Measurements from ENCODE around the gene PCDHGB5.
"Not testable (repeated sequence)": the region's sequence is repeated elsewhere in the genome, so short reads cannot be mapped to it uniquely, and the experiment has no call there.

Gene PCDHGB5

GRCh38 chr5:141397756-141398551, at the start of gene PCDHGB5:
Gene PCDHGB5 (plus strand): TSS chr5:141397947. CDS start chr5:141398128, 181 bp downstream.
- peak; percentile 35 for DNase-seq (ENCODE audit: low spot score)

DNA sequence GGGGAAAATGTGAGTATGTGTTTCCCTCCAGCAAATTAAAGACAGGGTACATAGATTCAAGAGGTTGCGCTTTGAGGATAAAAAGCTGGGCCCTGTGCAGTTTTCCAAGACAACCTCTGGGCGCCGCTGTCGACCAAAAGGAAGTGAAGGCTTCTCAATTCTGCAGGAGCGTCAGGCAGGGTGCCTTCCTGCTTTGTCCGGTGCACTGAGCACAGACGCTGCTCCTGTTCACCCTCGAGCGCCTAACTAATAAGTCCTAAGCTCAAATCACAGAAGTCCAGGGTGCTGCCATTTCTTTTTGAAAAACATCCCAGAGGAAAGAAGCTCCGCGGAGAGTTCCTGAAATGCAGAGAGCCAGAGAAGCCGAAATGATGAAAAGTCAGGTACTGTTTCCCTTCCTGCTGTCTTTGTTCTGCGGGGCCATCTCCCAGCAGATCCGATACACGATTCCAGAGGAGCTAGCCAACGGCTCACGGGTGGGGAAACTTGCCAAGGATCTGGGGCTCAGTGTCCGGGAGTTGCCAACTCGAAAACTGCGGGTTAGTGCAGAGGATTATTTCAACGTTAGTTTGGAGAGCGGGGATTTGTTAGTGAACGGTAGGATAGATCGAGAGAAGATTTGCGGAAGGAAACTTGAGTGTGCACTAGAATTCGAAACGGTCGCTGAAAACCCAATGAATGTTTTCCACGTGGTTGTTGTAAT, 47.7 kb upstream of the PCDHGB5 start, which contains the start of gene PCDHGB1:
Gene PCDHGB1 (plus strand): TSS at position 183 of the 703 bp plus-strand sequence. CDS start 162 bp downstream, at position 345.
- DNase-seq (ENCODE audit: low spot score): peak; percentile 40

- no peak for DNase-seq (ENCODE audit: low spot score)
These were observed 46.2 kb upstream of the PCDHGB5 start for GRCh38 chr5:141351591-141351990.

DNA sequence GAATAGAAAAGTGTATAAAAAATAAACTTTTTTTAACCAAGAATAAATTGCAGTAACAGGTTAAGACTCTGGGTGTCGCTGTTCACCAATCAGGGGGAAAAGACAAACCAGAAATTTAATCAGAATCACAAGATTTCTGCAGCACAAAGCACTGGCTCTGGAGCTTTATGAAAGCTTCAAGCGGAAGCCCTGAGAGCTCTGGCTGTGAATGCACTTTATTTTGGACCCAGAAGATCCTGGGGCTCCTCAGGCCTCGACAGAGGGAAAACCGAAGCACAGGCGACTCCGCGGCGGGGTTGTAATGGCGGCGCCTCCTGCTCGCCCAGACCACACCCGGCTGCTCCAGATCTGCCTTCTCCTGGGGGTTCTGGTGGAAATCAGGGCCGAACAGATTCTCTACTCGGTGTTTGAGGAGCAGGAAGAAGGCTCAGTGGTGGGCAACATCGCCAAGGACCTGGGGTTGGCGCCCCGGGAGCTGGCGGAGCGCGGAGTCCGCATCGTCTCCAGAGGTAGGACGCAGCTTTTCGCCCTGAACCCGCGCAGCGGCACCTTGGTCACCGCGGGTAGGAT, 42.8 kb upstream of the PCDHGB5 start, which contains the start of gene PCDHGA4:
Gene PCDHGA4 (plus strand): TSS at position 122 of the 570 bp plus-strand sequence. CDS start 87 bp downstream, at position 209.
- peak; percentile 23 for DNase-seq (ENCODE audit: low spot score)

DNA sequence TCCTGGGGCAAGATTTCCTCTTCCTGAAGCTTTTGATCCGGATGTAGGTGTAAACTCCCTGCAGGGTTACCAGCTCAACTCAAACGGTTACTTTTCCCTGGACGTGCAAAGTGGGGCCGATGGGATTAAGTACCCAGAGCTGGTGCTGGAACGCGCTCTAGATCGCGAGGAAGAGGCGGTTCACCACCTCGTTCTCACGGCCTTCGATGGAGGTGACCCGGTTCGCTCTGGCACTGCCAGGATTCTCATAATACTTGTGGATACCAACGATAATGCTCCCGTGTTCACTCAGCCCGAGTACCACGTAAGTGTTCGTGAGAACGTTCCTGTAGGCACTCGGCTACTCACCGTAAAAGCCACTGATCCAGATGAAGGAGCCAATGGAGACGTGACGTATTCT, 42.1 kb upstream of the PCDHGB5 start:
- DNase-seq (ENCODE audit: low spot score): no peak

DNA sequence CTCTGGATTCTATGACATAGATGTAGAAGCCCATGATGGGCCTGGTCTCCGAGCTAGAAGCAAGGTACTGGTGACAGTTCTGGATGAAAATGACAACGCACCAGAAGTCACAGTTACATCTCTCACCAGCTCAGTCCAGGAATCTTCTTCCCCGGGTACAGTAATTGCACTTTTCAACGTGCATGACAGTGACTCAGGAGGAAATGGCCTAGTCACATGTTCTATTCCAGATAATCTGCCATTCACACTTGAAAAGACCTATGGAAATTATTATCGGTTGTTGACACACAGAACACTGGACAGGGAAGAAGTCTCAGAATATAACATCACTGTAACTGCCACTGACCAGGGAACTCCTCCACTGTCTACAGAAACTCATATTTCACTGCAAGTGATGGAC, 41.6 kb upstream of the PCDHGB5 start:
- DNase-seq (ENCODE audit: low spot score): no peak

GRCh38 chr5:141356950-141357349, 40.8 kb upstream of the PCDHGB5 start:
- no peak for DNase-seq (ENCODE audit: low spot score)

- peak; percentile 30 for DNase-seq (ENCODE audit: low spot score)
These were observed 37.8 kb upstream of the PCDHGB5 start, which contains the start of gene PCDHGB2 for GRCh38 chr5:141359790-141360426. Gene PCDHGB2 (plus strand): TSS chr5:141359994. CDS start chr5:141360136, 142 bp downstream.

DNA sequence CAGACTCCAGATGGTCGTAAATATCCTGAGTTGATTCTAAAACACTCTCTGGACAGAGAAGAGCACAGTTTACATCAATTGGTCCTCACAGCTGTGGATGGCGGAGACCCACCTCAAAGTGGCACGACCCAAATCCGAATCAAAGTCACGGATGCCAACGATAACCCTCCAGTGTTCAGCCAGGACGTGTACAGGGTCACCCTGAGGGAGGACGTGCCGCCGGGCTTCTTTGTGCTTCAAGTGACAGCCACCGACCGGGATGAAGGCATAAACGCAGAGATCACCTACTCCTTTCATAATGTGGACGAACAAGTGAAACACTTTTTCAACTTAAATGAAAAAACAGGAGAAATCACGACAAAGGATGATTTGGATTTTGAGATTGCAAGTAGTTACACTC, 37.1 kb upstream of the PCDHGB5 start:
- DNase-seq (ENCODE audit: low spot score): no peak

DNA sequence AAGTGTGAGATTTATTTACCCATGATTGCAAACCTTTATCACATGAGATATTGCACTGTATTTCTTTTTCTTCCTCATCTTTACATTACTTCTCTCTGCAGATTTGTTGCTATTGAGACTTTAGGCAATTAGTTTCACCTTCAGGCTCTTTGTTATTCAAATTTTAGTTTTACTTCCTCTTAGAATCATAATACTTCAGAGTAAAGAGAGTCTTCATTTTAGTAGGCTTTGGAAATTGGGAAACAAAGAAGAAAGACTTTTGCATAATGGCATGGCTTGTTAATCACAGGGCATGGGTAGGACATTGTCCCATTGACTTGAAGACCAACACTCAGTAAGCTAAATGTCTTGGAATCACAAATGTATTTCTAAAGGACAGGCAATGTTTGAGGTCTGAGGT, 35.0 kb upstream of the PCDHGB5 start:
- DNase-seq (ENCODE audit: low spot score): no peak

DNA sequence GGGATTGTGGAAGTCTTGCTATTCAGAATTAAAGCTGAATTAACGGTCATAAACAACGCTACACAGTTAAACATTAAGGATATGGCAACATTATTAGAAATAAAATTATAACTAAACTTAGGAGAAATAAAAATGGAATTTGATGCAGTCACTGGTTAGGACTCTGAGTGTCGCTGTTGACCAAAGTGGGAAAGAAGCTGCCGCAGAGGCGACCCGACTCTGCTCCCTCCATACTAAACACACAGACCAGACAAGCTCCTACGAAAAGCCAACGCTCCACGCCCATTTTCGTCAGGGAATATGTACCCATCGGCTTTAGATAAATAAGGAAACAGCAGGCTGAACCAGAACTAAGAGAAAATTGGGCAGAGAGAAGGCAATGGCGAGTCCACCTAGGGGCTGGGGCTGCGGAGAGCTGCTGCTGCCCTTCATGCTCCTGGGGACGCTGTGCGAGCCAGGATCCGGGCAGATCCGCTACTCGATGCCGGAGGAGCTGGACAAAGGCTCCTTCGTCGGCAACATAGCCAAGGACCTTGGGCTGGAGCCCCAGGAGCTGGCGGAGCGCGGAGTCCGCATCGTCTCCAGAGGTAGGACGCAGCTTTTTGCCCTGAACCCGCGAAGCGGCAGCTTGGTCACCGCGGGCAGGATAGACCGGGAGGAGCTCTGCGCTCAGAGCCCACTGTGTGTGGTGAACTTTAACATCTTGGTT, 33.6 kb upstream of the PCDHGB5 start, which contains the start of gene PCDHGA5:
Gene PCDHGA5 (plus strand): TSS at position 211 of the 709 bp plus-strand sequence. CDS start 169 bp downstream, at position 380.
- no peak for DNase-seq (ENCODE audit: low spot score)

DNA sequence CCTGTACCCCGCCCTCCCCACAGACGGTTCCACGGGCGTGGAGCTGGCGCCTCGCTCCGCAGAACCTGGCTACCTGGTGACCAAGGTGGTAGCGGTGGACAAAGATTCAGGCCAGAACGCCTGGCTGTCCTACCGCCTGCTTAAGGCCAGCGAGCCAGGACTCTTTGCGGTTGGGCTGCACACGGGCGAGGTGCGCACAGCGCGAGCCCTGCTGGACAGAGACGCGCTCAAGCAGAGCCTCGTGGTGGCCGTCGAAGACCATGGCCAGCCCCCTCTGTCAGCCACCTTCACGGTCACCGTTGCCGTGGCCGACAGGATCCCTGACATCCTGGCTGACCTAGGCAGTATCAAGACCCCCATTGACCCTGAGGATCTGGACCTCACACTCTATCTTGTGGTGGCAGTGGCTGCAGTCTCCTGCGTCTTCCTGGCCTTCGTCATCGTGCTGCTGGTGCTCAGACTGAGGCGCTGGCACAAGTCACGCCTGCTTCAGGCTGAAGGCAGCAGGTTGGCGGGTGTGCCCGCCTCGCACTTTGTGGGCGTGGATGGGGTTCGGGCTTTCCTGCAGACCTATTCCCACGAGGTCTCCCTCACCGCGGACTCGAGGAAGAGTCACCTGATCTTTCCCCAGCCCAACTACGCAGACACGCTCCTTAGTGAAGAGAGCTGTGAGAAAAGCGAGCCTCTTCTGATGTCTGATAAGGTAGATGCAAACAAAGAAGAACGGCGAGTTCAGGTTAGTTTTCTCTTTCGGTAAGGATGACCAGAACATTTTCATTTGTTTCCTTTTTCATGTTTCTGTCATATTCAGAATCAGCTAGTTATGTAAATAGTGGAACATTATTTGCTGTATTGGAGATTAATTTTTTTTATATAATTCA, 31.5 kb upstream of the PCDHGB5 start:
- no peak for DNase-seq (ENCODE audit: low spot score)

DNA sequence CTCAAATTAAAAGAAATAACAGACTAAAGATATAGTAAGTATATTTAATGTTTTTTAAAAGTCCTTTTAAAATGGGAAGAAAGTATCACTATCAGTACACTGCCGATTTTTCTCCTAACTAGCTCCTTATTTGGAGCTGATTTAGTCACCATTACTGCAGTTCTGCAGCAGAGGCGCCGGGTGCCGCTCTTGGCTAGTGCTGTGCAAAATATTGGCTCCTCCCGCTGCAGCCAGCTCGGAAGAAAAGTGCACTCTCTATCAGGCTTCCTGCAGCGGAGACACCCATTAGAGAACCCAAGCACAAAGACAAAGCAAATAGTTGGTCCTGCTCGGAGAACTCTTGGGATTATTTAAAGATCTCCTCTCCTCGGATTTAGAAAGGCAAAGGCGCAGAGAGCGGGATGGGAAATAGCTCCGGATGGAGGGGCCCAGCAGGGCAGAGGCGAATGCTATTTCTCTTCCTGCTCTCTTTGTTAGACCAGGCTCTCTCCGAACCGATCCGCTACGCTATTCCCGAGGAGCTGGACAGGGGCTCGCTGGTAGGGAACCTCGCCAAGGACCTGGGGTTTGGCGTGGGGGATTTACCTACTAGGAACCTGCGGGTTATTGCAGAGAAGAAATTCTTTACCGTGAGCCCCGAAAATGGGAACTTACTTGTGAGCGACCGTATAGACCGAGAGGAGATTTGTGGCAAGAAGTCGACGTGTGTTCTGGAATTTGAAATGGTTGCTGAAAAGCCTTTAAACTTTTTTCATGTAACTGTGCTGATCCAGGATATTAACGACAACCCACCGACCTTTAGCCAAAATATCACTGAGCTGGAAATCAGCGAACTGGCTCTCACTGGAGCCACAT, 27.5 kb upstream of the PCDHGB5 start, which contains the start of gene PCDHGB3:
Gene PCDHGB3 (plus strand): TSS at position 249 of the 855 bp plus-strand sequence. CDS start 153 bp downstream, at position 402.
- peak; percentile 41 for DNase-seq (ENCODE audit: low spot score)

DNA sequence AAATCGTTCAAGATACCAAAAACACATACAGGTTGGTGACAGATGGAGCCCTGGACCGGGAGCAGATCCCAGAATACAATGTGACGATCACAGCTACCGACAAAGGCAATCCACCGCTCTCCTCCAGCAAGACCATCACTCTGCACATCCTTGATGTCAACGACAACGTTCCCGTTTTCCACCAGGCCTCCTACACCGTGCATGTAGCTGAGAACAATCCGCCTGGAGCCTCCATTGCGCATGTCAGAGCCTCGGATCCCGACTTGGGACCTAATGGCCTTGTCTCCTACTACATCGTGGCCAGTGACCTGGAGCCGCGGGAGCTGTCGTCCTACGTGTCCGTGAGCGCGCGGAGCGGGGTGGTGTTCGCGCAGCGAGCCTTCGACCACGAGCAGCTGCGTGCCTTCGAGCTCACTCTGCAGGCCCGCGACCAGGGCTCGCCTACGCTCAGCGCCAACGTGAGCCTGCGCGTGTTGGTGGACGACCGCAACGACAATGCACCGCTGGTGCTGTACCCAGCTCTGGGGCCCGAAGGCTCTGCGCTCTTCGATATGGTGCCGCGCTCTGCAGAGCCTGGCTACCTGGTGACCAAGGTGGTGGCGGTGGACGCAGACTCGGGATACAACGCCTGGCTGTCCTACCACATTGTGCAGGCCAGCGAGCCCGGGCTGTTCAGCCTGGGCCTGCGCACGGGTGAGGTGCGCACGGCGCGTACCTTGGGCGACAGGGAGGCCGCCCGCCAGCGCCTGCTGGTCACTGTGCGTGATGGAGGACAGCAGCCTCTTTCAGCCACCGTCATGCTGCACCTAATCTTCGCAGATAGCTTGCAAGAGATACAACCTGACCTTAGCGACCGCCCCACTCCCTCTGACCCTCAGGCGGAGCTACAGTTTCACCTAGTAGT, 25.9 kb upstream of the PCDHGB5 start:
- DNase-seq (ENCODE audit: low spot score): no peak

- DNase-seq (ENCODE audit: low spot score): peak; percentile 8
These were observed 24.0 kb upstream of the PCDHGB5 start, which contains the start of gene PCDHGA6 for GRCh38 chr5:141373673-141374317. Gene PCDHGA6 (plus strand): TSS chr5:141373891. CDS start chr5:141374084, 193 bp downstream.

DNA sequence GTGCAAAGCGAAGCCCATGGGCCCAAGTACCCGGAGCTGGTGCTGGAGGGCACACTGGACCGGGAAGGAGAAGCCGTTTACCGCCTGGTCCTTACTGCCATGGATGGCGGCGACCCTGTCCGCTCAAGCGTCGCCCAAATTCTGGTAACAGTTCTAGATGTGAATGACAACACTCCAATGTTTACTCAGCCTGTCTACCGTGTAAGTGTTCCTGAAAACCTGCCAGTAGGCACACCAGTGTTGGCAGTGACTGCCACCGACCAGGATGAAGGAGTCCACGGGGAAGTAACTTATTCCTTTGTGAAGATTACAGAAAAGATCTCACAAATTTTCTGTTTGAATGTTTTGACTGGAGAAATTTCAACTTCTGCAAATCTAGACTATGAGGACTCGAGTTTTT, 23.1 kb upstream of the PCDHGB5 start:
- no peak for DNase-seq (ENCODE audit: low spot score)

DNA sequence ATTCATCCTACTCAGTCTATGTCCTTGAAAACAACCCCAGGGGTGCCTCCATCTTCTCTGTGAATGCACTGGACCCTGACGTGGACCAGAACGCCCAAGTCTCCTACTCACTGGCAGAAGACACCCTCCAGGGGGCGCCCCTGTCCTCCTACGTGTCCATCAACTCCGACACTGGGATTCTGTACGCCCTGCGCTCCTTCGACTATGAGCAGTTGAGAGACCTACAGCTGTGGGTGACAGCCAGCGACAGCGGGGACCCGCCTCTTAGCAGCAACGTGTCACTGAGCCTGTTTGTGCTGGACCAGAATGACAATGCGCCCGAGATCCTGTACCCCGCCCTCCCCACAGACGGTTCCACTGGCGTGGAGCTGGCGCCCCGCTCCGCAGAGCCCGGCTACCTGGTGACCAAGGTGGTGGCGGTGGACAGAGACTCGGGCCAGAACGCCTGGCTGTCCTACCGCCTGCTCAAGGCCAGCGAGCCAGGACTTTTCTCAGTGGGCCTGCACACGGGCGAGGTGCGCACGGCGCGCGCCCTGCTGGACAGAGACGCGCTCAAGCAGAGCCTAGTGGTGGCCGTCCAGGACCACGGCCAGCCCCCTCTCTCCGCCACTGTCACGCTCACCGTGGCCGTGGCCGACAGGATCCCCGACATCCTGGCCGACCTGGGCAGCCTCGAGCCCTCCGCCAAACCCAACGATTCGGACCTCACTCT, 22.1 kb upstream of the PCDHGB5 start:
- DNase-seq (ENCODE audit: low spot score): not testable (repeated sequence)

All from CD4-positive, alpha-beta T cell treated with Interleukin-2 at 100 ng/mL for 4 hours (primary cell).